GM23338 (cell line): ENCODE measurements around the gene STOX2. TPM values are rescaled to one million over a fixed set of nuclear protein-coding genes. Genes with fewer than 3 reads are reported as not detected.

Experiments
- ATAC-seq: fragments of 200-7000 bp; cut with Tn5 transposase; 3 replicates; pipeline ENCODE4 v1.9.1; 2020
- DNase-seq: peaks from one replicate; pipeline ENCODE4 v3.0.0-alpha.2; 2015; ENCODE audit warnings: low spot score
- H2AFZ ChIP-seq: fragments of 200-600 bp; sonication (generic); 2 replicates; pipeline ENCODE4 v1.8.0; 2016; ENCODE audit warnings: antibody characterized with exemption, mild to moderate bottlenecking, moderate library complexity
- H3F3A ChIP-seq: fragments of 200-600 bp; sonication (generic); replicated peaks from 2 replicates; pipeline ENCODE4 v1.8.0; 2017; ENCODE audit warnings: antibody characterized with exemption, mixed run types, low read depth
- H3K27ac ChIP-seq: fragments of 200-600 bp; sonication (generic); 2 replicates; pipeline ENCODE4 v1.6.1; 2016; ENCODE audit warnings: low read depth
- H3K27me3 ChIP-seq: fragments of 200-600 bp; sonication (generic); 2 replicates; pipeline ENCODE4 v1.8.0; 2016; ENCODE audit warnings: mild to moderate bottlenecking, mixed run types, moderate library complexity; ENCODE audit not compliant: insufficient read depth
- H3K36me3 ChIP-seq: fragments of 200-600 bp; sonication (generic); 2 replicates; pipeline ENCODE4 v1.8.0; 2016; ENCODE audit warnings: mild to moderate bottlenecking; ENCODE audit not compliant: insufficient read depth
- H3K4me1 ChIP-seq: fragments of 200-600 bp; sonication (generic); 2 replicates; pipeline ENCODE4 v1.8.0; 2016; ENCODE audit warnings: mild to moderate bottlenecking, moderate library complexity; ENCODE audit not compliant: insufficient read depth
- H3K4me2 ChIP-seq: fragments of 200-600 bp; sonication (generic); 2 replicates; pipeline ENCODE4 v1.7.1; 2017; ENCODE audit warnings: mixed run types
- H3K4me3 ChIP-seq: fragments of 200-600 bp; sonication (generic); 2 replicates; pipeline ENCODE4 v1.6.1; 2016; ENCODE audit warnings: mixed run types
- H3K79me2 ChIP-seq: fragments of 200-600 bp; sonication (generic); replicated peaks from 2 replicates; pipeline ENCODE4 v1.8.0; 2017; ENCODE audit warnings: mild to moderate bottlenecking; ENCODE audit not compliant: insufficient read depth
- H3K9me2 ChIP-seq: fragments of 200-600 bp; sonication (generic); 2 replicates; pipeline ENCODE4 v1.8.0; 2017; ENCODE audit not compliant: insufficient read depth
- H4K20me1 ChIP-seq: fragments of 200-600 bp; sonication (generic); replicated peaks from 2 replicates; pipeline ENCODE4 v1.8.0; 2017; ENCODE audit warnings: mild to moderate bottlenecking; ENCODE audit not compliant: insufficient read depth
- H3K27ac Mint-ChIP-seq: 2 replicates; pipeline ENCODE4 v1.8.0; 2020; ENCODE audit warnings: inconsistent platforms, mild to moderate bottlenecking, moderate library complexity, mixed read lengths
- H3K27me3 Mint-ChIP-seq: 3 replicates; pipeline ENCODE4 v1.8.0; 2022; ENCODE audit warnings: low read depth, mild to moderate bottlenecking, moderate library complexity, mixed read lengths, inconsistent platforms; ENCODE audit not compliant: insufficient read depth, poor library complexity
- H3K36me3 Mint-ChIP-seq: 3 replicates; pipeline ENCODE4 v1.8.0; 2021; ENCODE audit warnings: low read depth, mild to moderate bottlenecking, inconsistent platforms, moderate library complexity, mixed read lengths
- H3K4me1 Mint-ChIP-seq: 3 replicates; pipeline ENCODE4 v1.8.0; 2020; ENCODE audit warnings: mild to moderate bottlenecking, inconsistent platforms, mixed read lengths
- H3K4me3 Mint-ChIP-seq: 3 replicates; pipeline ENCODE4 v1.8.0; 2021; ENCODE audit warnings: moderate library complexity, mild to moderate bottlenecking, inconsistent platforms, mixed read lengths
- H3K9me3 Mint-ChIP-seq: 3 replicates; pipeline ENCODE4 v1.8.0; 2020; ENCODE audit warnings: moderate library complexity, mild to moderate bottlenecking, inconsistent platforms, mixed read lengths
- CREB1 ChIP-seq: fragments of 250-450 bp; sonication (Bioruptor Pico); IDR thresholded peaks from 2 replicates; pipeline ENCODE4 v1.5.0; 2020; ENCODE audit warnings: low read depth, mild to moderate bottlenecking, moderate library complexity
- EZH2 ChIP-seq: fragments of 200-600 bp; sonication (generic); IDR thresholded peaks from one replicate; pipeline ENCODE4 v1.8.0; 2017; ENCODE audit warnings: antibody characterized with exemption, mild to moderate bottlenecking, low read depth; ENCODE audit not compliant: unreplicated experiment
- EZH2phosphoT487 ChIP-seq: fragments of 200-600 bp; sonication (generic); IDR thresholded peaks from one replicate; pipeline ENCODE4 v1.8.1; 2018; ENCODE audit warnings: antibody characterized with exemption; ENCODE audit not compliant: unreplicated experiment
- JUNB ChIP-seq: IDR thresholded peaks from one replicate; pipeline ENCODE4 v1.6.1; 2016; ENCODE audit warnings: antibody characterized with exemption; ENCODE audit not compliant: unreplicated experiment
- NANOG ChIP-seq: IDR thresholded peaks from 2 replicates; pipeline ENCODE4 v1.6.1; 2016; ENCODE audit warnings: antibody characterized with exemption, borderline replicate concordance
- POLR2AphosphoS5 ChIP-seq: IDR thresholded peaks from 2 replicates; pipeline ENCODE4 v1.6.1; 2016; ENCODE audit warnings: antibody characterized with exemption, low read depth
- ZNF331 ChIP-seq: fragments of 250-450 bp; sonication (Bioruptor Pico); IDR thresholded peaks from 2 replicates; pipeline ENCODE4 v1.5.0; 2020; ENCODE audit warnings: low read depth, mild to moderate bottlenecking, moderate library complexity
- polyA plus RNA-seq: library from polyadenylated mRNA; unstranded; fragments of >200 nt; fragmentation: Nextera tagmentation; extraction: Ambion mirVana; gene quantifications from 2 replicates; pipeline ENCODE4 v1.2.1, GENCODE V29; 2016
- total RNA-seq: library from RNA; depleted of rRNA; stranded (reverse); fragments of >200 nt; shearing (Covaris generic); gene quantifications from 2 replicates; pipeline ENCODE4 v1.2.3, GENCODE V29; 2014
- TF ChIP-seq, protein P1 (sequence below): IDR thresholded peaks from 2 replicates; pipeline ENCODE4 v1.6.1; 2016; ENCODE audit warnings: antibody characterized with exemption
- TF ChIP-seq, protein P2 (sequence below): IDR thresholded peaks from one replicate; pipeline ENCODE4 v1.6.1; 2018; ENCODE audit warnings: antibody characterized with exemption; ENCODE audit not compliant: unreplicated experiment
- TF ChIP-seq, protein P3 (sequence below), 2 experiments: fragments of 200-600 bp in 1 of 2; sonication (generic) in 1 of 2; conservative IDR thresholded peaks; 2 replicates each; pipeline versions ENCODE4 v1.5.1 to v1.6.1; 2016 to 2017; ENCODE audit warnings: antibody characterized with exemption in 2 of 2, low read depth in 2 of 2, mild to moderate bottlenecking in 2 of 2, moderate library complexity in 1 of 2

STOX2 gene
- total and polyA plus RNA-seq, 2 experiments from 2014 or later: 19.8 to 20.6 TPM

DNA sequence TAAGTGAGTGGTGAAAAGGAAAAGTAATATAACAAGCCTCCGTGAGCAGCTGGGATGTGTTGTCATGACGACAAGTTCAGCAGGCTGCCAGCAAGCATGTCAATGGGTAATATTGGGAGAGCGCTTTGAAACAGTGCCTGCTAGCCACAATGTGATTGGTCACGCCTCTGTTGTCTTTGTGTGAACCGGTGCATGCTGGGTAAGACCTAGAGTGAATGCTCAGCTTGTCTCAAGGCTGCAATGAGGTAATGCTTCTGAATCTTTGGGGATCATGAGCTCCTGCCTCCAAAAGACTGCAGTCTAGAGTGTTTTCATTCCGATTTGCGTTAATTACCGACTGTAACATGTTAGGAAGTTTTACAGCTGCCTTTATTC is 54.9 kb downstream of the STOX2 start:
- Histone ChIP-seq H3K36me3 (no peaks in the 10 kb centered on the region), H3K27me3 (no peaks in the 10 kb centered on the region), H3K79me2 (peaks cover 77% of the 10 kb centered on the region), H3K27ac (no peak overlapping the region), H3K9me2 (no peaks in the 10 kb centered on the region), H3F3A (no peaks in the 10 kb centered on the region), H3K4me3 (no peak overlapping the region), H2AFZ (no peak overlapping the region), H3K4me2 (0 out of 2 replicates have a peak overlapping the region, but pooled peaks have one; percentile 4), H4K20me1 (peaks cover 3% of the 10 kb centered on the region; the same call in 1 of the 2 replicates), H3K4me1 (peaks cover 45% of the 10 kb centered on the region)
- ATAC-seq: peak; percentile 89
- peaks cover 26% of the 10 kb centered on the region for H3K4me1 Mint-ChIP-seq
- H3K4me3 Mint-ChIP-seq: no peak overlapping the region
- H3K9me3 Mint-ChIP-seq: no peaks in the 10 kb centered on the region
- H3K27me3 Mint-ChIP-seq: no peaks in the 10 kb centered on the region
- TF ChIP-seq POLR2AphosphoS5 (no peak), EZH2 (no peak), JUNB (no peak), EZH2phosphoT487 (no peak), ZNF331 (CRISPR knock-in tag) (no peak)
- TF ChIP-seq, protein P1, sequence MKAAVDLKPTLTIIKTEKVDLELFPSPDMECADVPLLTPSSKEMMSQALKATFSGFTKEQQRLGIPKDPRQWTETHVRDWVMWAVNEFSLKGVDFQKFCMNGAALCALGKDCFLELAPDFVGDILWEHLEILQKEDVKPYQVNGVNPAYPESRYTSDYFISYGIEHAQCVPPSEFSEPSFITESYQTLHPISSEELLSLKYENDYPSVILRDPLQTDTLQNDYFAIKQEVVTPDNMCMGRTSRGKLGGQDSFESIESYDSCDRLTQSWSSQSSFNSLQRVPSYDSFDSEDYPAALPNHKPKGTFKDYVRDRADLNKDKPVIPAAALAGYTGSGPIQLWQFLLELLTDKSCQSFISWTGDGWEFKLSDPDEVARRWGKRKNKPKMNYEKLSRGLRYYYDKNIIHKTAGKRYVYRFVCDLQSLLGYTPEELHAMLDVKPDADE: no peak
- TF ChIP-seq, protein P2, sequence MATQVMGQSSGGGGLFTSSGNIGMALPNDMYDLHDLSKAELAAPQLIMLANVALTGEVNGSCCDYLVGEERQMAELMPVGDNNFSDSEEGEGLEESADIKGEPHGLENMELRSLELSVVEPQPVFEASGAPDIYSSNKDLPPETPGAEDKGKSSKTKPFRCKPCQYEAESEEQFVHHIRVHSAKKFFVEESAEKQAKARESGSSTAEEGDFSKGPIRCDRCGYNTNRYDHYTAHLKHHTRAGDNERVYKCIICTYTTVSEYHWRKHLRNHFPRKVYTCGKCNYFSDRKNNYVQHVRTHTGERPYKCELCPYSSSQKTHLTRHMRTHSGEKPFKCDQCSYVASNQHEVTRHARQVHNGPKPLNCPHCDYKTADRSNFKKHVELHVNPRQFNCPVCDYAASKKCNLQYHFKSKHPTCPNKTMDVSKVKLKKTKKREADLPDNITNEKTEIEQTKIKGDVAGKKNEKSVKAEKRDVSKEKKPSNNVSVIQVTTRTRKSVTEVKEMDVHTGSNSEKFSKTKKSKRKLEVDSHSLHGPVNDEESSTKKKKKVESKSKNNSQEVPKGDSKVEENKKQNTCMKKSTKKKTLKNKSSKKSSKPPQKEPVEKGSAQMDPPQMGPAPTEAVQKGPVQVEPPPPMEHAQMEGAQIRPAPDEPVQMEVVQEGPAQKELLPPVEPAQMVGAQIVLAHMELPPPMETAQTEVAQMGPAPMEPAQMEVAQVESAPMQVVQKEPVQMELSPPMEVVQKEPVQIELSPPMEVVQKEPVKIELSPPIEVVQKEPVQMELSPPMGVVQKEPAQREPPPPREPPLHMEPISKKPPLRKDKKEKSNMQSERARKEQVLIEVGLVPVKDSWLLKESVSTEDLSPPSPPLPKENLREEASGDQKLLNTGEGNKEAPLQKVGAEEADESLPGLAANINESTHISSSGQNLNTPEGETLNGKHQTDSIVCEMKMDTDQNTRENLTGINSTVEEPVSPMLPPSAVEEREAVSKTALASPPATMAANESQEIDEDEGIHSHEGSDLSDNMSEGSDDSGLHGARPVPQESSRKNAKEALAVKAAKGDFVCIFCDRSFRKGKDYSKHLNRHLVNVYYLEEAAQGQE: no peak
- no peaks in the 10 kb centered on the region for H3K36me3 Mint-ChIP-seq
- no peak overlapping the region for H3K27ac Mint-ChIP-seq
- DNase-seq: peak; percentile 70

DNA sequence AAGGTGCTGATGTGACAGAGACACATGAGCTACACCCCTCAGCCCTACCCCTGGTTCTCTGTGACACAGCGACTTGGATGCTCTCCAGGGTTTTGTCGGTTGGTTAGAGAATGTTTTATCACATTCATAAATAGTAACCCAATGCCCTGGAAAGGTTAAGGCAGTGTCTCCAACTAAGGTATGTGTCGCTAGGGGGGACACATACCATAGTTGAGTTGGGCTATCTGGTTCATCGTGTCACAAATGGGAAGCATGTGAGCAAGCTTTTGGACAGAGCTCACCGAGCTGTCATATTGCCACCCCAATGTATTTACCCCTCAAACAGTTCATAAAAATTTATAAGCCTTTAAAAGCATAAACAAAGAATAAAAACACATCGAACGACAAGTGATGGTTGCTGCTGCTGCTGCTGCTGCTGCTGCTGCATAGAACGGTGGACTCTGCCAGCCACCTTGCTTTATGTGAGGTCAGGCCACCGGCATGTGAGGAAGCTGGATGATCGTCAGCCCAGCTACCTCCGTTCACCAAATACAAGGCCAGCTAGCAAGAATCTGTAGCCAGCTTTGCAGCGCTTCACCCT is 55.9 kb downstream of the STOX2 start:
- Histone ChIP-seq H3K9me2 (no peaks in the 10 kb centered on the region), H4K20me1 (peaks cover 3% of the 10 kb centered on the region; the same call in 1 of the 2 replicates), H3K4me2 (peak overlapping the region; percentile 37; the same call in 1 of the 2 replicates), H3K36me3 (no peaks in the 10 kb centered on the region), H3F3A (no peaks in the 10 kb centered on the region), H3K4me3 (no peak overlapping the region), H3K27ac (no peak overlapping the region), H3K27me3 (no peaks in the 10 kb centered on the region), H3K4me1 (peaks cover 45% of the 10 kb centered on the region), H2AFZ (no peak overlapping the region), H3K79me2 (peaks cover 85% of the 10 kb centered on the region)
- no peak overlapping the region for H3K4me3 Mint-ChIP-seq
- no peaks in the 10 kb centered on the region for H3K36me3 Mint-ChIP-seq
- no peak for DNase-seq
- no peaks in the 10 kb centered on the region for H3K9me3 Mint-ChIP-seq
- peaks cover 28% of the 10 kb centered on the region for H3K4me1 Mint-ChIP-seq
- no peak; the same call in 2 of the 3 replicates for ATAC-seq
- H3K27ac Mint-ChIP-seq: no peak overlapping the region
- peaks cover 2% of the 10 kb centered on the region for H3K27me3 Mint-ChIP-seq
- TF ChIP-seq POLR2AphosphoS5: no peak
- no peak for TF ChIP-seq EZH2phosphoT487
- no peak for TF ChIP-seq NANOG
- no peak for TF ChIP-seq CREB1 (CRISPR knock-in tag)
- TF ChIP-seq, protein P2: no peak
- no peak for TF ChIP-seq ZNF331 (CRISPR knock-in tag)
- TF ChIP-seq, protein P3, sequence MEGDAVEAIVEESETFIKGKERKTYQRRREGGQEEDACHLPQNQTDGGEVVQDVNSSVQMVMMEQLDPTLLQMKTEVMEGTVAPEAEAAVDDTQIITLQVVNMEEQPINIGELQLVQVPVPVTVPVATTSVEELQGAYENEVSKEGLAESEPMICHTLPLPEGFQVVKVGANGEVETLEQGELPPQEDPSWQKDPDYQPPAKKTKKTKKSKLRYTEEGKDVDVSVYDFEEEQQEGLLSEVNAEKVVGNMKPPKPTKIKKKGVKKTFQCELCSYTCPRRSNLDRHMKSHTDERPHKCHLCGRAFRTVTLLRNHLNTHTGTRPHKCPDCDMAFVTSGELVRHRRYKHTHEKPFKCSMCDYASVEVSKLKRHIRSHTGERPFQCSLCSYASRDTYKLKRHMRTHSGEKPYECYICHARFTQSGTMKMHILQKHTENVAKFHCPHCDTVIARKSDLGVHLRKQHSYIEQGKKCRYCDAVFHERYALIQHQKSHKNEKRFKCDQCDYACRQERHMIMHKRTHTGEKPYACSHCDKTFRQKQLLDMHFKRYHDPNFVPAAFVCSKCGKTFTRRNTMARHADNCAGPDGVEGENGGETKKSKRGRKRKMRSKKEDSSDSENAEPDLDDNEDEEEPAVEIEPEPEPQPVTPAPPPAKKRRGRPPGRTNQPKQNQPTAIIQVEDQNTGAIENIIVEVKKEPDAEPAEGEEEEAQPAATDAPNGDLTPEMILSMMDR (conservative IDR thresholded peaks at IDR 0.05; ENCODE audit: low read depth in 2 of 2): no peak
- TF ChIP-seq, protein P1: no peak
- TF ChIP-seq EZH2: no peak
